WERI-Rb-1 (cell line): ENCODE measurements around the gene LRG1.

Experiments used
- DNase-seq: peaks from one replicate; pipeline ENCODE4 v3.0.0-alpha.2; 2020
- H3K27ac ChIP-seq: fragments of 250-450 bp; sonication (Bioruptor Pico); 2 replicates; pipeline ENCODE4 v1.5.1; 2020; ENCODE audit warnings: mild to moderate bottlenecking, moderate library complexity
- H3K27me3 ChIP-seq: fragments of 250-450 bp; sonication (Bioruptor Pico); 2 replicates; pipeline ENCODE4 v1.5.1; 2021; ENCODE audit warnings: mild to moderate bottlenecking, low read depth, moderate library complexity; ENCODE audit not compliant: insufficient read depth, severe bottlenecking
- H3K36me3 ChIP-seq: fragments of 250-450 bp; sonication (Bioruptor Pico); 2 replicates; pipeline ENCODE4 v1.5.1; 2020; ENCODE audit warnings: mild to moderate bottlenecking, moderate library complexity
- H3K4me3 ChIP-seq: 2 replicates; pipeline ENCODE4 v1.5.1; 2011; ENCODE audit warnings: low read depth, mild to moderate bottlenecking, control low read depth, low read length
- H3K9me3 ChIP-seq: fragments of 250-450 bp; sonication (Bioruptor Pico); 2 replicates; pipeline ENCODE4 v1.5.1; 2021; ENCODE audit warnings: mild to moderate bottlenecking, moderate library complexity; ENCODE audit not compliant: severe bottlenecking
- TF ChIP-seq, protein P1 (sequence below): IDR thresholded peaks from 2 replicates; pipeline ENCODE4 v1.5.1; 2011; ENCODE audit warnings: low read depth, mild to moderate bottlenecking, control low read depth, inconsistent platforms, low read length

Gene LRG1

DNA sequence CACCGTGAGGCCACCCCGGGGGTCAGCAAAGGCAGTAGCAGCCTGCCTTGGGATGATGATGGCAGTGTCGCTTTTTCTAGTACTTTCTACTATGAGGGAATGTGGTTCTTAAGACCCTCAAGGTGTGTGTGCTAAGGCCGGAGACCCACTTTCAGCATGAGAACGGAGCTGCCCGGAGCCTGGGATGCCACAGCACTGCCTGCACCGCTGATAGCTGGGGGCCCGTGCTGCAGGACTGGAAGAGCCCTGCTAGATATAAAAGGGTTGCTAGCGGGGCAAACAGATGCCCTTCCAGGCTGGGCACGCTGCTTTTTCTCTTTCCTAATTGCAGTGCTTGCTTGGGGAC is 36.0 kb downstream of the LRG1 start:
- Histone ChIP-seq H3K27ac (no peak overlapping the region), H3K36me3 (peaks cover 51% of the 10 kb centered on the region), H3K9me3 (no peaks in the 10 kb centered on the region), H3K27me3 (no peaks in the 10 kb centered on the region), H3K4me3 (no peak overlapping the region)
- DNase-seq, result no peak
- TF ChIP-seq, protein P1, sequence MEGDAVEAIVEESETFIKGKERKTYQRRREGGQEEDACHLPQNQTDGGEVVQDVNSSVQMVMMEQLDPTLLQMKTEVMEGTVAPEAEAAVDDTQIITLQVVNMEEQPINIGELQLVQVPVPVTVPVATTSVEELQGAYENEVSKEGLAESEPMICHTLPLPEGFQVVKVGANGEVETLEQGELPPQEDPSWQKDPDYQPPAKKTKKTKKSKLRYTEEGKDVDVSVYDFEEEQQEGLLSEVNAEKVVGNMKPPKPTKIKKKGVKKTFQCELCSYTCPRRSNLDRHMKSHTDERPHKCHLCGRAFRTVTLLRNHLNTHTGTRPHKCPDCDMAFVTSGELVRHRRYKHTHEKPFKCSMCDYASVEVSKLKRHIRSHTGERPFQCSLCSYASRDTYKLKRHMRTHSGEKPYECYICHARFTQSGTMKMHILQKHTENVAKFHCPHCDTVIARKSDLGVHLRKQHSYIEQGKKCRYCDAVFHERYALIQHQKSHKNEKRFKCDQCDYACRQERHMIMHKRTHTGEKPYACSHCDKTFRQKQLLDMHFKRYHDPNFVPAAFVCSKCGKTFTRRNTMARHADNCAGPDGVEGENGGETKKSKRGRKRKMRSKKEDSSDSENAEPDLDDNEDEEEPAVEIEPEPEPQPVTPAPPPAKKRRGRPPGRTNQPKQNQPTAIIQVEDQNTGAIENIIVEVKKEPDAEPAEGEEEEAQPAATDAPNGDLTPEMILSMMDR, result no peak

- H3K27me3 ChIP-seq, result no peaks in the 10 kb centered on the region
- H3K4me3 ChIP-seq, result no peak overlapping the region
- H3K36me3 ChIP-seq, result peaks cover 53% of the 10 kb centered on the region
- no peak overlapping the region for H3K27ac ChIP-seq
- DNase-seq, result no peak
- TF ChIP-seq, protein P1, result no peak
- H3K9me3 ChIP-seq, result no peaks in the 10 kb centered on the region
Observed at GRCh38 chr19:4503132-4503824, 36.6 kb downstream of the LRG1 start.

DNA sequence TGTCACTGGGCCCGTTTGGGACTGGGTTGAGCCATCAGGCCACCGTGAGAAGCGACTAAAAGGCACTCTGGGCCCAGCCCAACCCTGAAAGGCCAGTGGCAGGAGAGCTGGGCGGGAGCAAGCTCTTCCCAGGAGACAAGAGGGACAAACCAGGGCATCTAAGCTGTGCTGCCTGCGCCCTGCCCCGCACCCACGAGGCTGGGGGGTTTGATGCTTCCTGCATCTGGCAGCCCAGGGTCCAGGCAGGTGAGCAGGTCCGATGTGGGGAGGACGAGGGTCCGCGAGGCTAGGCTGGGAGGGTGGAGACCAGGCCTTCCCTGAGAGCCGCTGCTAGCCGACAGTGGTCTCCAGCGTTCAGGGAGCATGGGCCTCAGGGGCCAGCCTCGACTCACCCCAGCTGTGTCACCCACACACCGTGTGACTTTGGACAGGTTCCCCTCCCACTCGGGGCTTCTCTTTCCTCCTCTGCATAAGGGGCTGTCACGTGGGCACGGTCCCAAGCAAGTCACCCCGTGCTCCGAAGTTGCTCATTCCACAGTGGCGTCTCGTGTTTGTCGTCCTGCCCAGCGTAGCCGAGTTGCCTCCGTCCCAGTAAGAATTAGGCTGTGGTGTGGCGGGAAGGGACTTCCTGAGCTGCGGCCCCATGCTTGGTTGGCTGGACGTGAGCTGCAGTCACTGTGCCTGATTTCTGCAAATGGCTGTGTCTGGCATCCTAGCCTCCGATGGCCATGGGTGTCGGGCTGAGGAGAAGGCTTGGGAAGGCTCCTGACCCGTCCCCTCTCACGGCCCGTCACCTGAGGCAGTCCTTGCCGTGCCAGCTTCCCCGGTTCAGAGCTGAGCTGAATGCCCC is 37.3 kb downstream of the LRG1 start:
- Histone ChIP-seq H3K27ac (no peak overlapping the region), H3K27me3 (no peaks in the 10 kb centered on the region), H3K9me3 (no peaks in the 10 kb centered on the region), H3K4me3 (no peak overlapping the region), H3K36me3 (peaks cover 57% of the 10 kb centered on the region)
- TF ChIP-seq, protein P1, result no peak
- DNase-seq, result no peak

GRCh38 chr19:4501691-4502090 is 38.1 kb downstream of the LRG1 start:
- H3K4me3 ChIP-seq, result no peak overlapping the region
- no peak overlapping the region for H3K27ac ChIP-seq

GRCh38 chr19:4500841-4501591 is 38.8 kb downstream of the LRG1 start:
- TF ChIP-seq, protein P1, result no peak
- Histone ChIP-seq H3K9me3 (no peaks in the 10 kb centered on the region), H3K27me3 (no peaks in the 10 kb centered on the region), H3K27ac (no peak overlapping the region), H3K4me3 (no peak overlapping the region), H3K36me3 (peaks cover 57% of the 10 kb centered on the region)
- no peak for DNase-seq

More at GRCh38 chr19:4501691-4502090, 38.1 kb downstream of the LRG1 start:
- Histone ChIP-seq H3K36me3 (peaks cover 55% of the 10 kb centered on the region), H3K9me3 (no peaks in the 10 kb centered on the region), H3K27me3 (no peaks in the 10 kb centered on the region)
- DNase-seq, result no peak
- TF ChIP-seq, protein P1, result no peak
